Lower leg skin (tissue), 3 donors: ENCODE data around the gene ROBO1.

Experiments used
- CTCF ChIP-seq, 3 donors: fragments of 450-650 bp; IDR thresholded peaks; one replicate each; pipeline ENCODE4 v1.5.1; 2016; ENCODE audit warnings: antibody characterized with exemption in 3 of 3, mild to moderate bottlenecking in 3 of 3, moderate library complexity in 2 of 3
- POLR2A ChIP-seq, 2 donors: fragments of 450-650 bp; IDR thresholded peaks; one replicate each; pipeline ENCODE4 v1.6.1; 2016 to 2017; ENCODE audit warnings: antibody characterized with exemption in 2 of 2, mild to moderate bottlenecking in 1 of 2, moderate library complexity in 1 of 2

DNA sequence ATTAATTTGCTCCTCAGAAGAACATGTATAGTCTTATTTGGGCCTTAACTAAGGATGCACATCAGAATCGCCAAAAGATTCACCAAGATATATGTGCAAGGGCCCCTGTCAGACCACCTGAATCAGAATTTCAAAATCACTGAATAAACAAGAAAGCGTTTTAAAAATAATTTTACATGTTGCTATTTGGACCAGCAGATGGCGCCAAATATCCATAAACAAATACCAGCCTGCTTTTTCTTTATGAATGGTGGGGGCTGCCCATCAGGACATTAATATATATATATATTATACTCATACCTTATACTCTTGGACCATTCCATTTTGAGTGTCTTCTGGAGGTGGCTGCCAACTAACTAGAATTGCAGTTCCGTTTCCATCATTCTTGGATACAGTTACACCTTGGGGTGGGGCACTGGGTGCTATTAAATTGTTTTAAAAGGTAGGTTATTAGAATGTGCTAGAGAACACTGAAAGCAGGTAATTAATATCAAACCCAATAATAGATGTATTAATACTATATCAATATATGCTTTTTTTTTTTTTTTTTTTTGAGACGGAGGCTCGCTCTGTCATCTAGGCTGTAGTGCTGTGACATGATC, 1108.3 kb downstream of the ROBO1 start:
- TF ChIP-seq POLR2A (IDR thresholded peaks at IDR 0.05) (no peak), CTCF (IDR thresholded peaks at IDR 0.05) (no peak)
